ENCODE results near the gene ASB18. TPM values are rescaled to one million over a fixed set of nuclear protein-coding genes. Genes with fewer than 3 reads are reported as not detected.

ASB18 gene
- total and polyA plus RNA-seq, 10 of the 15 experiments (the other 5 are each of a cell fraction or from before 2014, with no cell fraction given): not detected

- Histone ChIP-seq H3K27ac (ENCODE audit: control insufficient read depth, insufficient read depth) (no peak overlapping the region), H3K9me3 (replicated peaks; ENCODE audit: control insufficient read depth, insufficient read depth, low read length) (no peaks in the 10 kb centered on the region), H3K79me2 (ENCODE audit: control insufficient read depth, insufficient read depth, low read length) (no peaks in the 10 kb centered on the region), H3K4me2 (ENCODE audit: control insufficient read depth, insufficient read depth) (no peak overlapping the region), H3K4me3 (no peak overlapping the region), H4K20me1 (ENCODE audit: control insufficient read depth, insufficient read depth) (no peaks in the 10 kb centered on the region), H2AFZ (ENCODE audit: control insufficient read depth, low read depth, low read length) (no peak overlapping the region), H3K9ac (ENCODE audit: control insufficient read depth, insufficient read depth, low read length) (no peak overlapping the region), H3K27me3 (replicated peaks in 1 of 2; ENCODE audit: control insufficient read depth in 2 of 2, insufficient read depth in 2 of 2, low read length in 1 of 2) (peaks cover 1 to 4% of the 10 kb centered on the region in 2 experiments; a peak in 2 of 4 replicates), H3K36me3 (ENCODE audit: control insufficient read depth in 2 of 2, insufficient read depth in 2 of 2, low read length in 1 of 2) (no peaks in the 10 kb centered on the region), H3K4me1 (ENCODE audit: control insufficient read depth, insufficient read depth, low read length) (no peaks in the 10 kb centered on the region)
- POLR2A ChIA-PET: no interaction called here
- RAD21 ChIA-PET (ENCODE audit: unreplicated experiment): no interaction called here
- TF ChIP-seq CBX3 (IDR thresholded peaks at IDR 0.05; ENCODE audit: borderline replicate concordance, low read depth) (no peak), NFXL1 (IDR thresholded peaks at IDR 0.05; ENCODE audit: borderline replicate concordance) (no peak), CHD2 (IDR thresholded peaks at IDR 0.05; ENCODE audit: borderline replicate concordance, low read depth, low read length) (no peak), ZNF217 (IDR thresholded peaks at IDR 0.05) (no peak), TCF12 (IDR thresholded peaks at IDR 0.05; ENCODE audit: low read depth, low read length) (no peak), SUPT20H (IDR thresholded peaks at IDR 0.05; ENCODE audit: borderline replicate concordance, control insufficient read depth, low read depth, low read length) (no peak), RELA (IDR thresholded peaks at IDR 0.05; ENCODE audit: borderline replicate concordance, partially characterized antibody) (no peak), SIX5 (IDR thresholded peaks at IDR 0.05; ENCODE audit: low read depth, low read length, severe bottlenecking) (no peak), ZSCAN29 (IDR thresholded peaks at IDR 0.05) (no peak)
- intact Hi-C loops (cut with micrococcal nuclease; ENCODE audit: unreplicated experiment) (no loop called here), in situ Hi-C loops (cut with MboI) (no loop called here)
- CTCF ChIA-PET: no interaction called here
- FAIRE-seq (no peak), ATAC-seq (no peak), DNase-seq (ENCODE audit: low read depth, low spot score) (no peak)
- WGBS (ENCODE audit: insufficient coverage, insufficient replicate concordance, low lambda C conversion rate, missing lambda C conversion rate): 35% methylated on average over 15 of the region's 15 CpGs
- SMC1A ChIA-PET (ENCODE audit: uncharacterized antibody, unreplicated experiment): no interaction called here
- no TSS peak for BruUV-seq (replicated peaks)
These were observed 23.8 kb downstream of the ASB18 start for GRCh38 chr2:236240228-236240990.

Measured in GM12878 (cell line).